Right lobe of liver (tissue), 4 donors: Measurements from ENCODE around the gene RHOD.

Source experiments
- POLR2A ChIP-seq: fragments of 450-650 bp; IDR thresholded peaks from one replicate; pipeline ENCODE4 v1.6.1; 2017; ENCODE audit warnings: antibody characterized with exemption, mild to moderate bottlenecking
- TF ChIP-seq, protein P1 (sequence below), 4 donors: fragments of 200-600 bp in 3 of 4; fragments of 450-650 bp in 1 of 4; IDR thresholded peaks; one replicate each; pipeline versions ENCODE4 v1.5.1 to v1.8.0; 2016 to 2022; ENCODE audit warnings: antibody characterized with exemption in 4 of 4, mild to moderate bottlenecking in 2 of 4
- donor health status: DM: no; HTN: no; CAD: no.
- donor health status: DM: no; HTN: no; CAD: no.
- donor health status: DM: no; HTN: yes; CAD: no.

DNA sequence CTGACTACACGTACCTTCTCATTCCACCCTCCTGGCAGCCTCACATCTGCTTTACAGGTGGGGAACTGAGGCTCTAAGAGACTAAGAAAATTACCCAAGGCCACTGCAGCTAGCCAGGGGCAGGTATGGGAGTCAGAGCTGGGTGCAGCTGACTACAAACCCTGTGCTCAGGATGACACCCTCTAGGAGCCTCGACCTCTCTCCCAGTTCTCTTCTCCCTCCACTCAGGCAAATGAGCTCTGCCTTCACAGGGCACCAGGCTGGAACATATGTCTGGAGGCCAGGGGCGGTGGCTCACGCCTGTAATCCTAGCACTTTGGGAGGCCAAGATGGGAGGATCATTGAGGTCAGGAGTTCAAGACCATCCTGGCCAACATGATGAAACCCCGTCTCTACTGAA is 29.7 kb upstream of the RHOD start:
- TF ChIP-seq, protein P1, sequence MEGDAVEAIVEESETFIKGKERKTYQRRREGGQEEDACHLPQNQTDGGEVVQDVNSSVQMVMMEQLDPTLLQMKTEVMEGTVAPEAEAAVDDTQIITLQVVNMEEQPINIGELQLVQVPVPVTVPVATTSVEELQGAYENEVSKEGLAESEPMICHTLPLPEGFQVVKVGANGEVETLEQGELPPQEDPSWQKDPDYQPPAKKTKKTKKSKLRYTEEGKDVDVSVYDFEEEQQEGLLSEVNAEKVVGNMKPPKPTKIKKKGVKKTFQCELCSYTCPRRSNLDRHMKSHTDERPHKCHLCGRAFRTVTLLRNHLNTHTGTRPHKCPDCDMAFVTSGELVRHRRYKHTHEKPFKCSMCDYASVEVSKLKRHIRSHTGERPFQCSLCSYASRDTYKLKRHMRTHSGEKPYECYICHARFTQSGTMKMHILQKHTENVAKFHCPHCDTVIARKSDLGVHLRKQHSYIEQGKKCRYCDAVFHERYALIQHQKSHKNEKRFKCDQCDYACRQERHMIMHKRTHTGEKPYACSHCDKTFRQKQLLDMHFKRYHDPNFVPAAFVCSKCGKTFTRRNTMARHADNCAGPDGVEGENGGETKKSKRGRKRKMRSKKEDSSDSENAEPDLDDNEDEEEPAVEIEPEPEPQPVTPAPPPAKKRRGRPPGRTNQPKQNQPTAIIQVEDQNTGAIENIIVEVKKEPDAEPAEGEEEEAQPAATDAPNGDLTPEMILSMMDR (IDR thresholded peaks at IDR 0.05): no peak
- TF ChIP-seq POLR2A: no peak
